GM18505 (cell line): ENCODE measurements around the gene XYLT1.

Experiments
- ATAC-seq: cut with Tn5 transposase; IDR thresholded peaks from one replicate; pipeline ENCODE4 v1.9.1; 2021; ENCODE audit not compliant: unreplicated experiment
- POLR2A ChIP-seq: IDR thresholded peaks from 4 replicates; pipeline ENCODE4 v1.6.1; 2011; ENCODE audit warnings: borderline replicate concordance; ENCODE audit not compliant: insufficient read depth, insufficient read length; ENCODE audit errors: extremely low read depth

Gene XYLT1

GRCh38 chr16:17063201-17064139 lies 407.3 kb downstream of the XYLT1 start:
- ATAC-seq, result no peak
- no peak for TF ChIP-seq POLR2A

DNA sequence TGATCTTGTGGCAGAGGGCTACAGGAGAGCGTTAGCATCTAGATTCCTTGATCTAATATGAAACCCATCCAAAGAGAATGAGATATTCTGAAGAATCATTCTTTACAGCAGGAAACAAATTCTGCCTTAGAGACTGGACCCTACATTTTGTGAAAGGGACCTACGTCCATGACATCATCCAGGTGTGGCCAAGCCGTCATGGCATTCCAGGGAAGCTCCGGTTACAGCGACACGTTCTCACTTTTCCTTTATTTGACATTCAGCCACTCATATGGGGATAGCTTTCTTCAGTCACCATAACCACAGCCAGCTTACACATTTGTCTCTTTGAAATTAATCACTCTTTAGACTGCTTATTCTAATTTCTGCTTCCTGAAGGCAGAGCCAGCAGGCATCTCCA lies 408.1 kb downstream of the XYLT1 start:
- ATAC-seq, result no peak
- TF ChIP-seq POLR2A, result no peak

DNA sequence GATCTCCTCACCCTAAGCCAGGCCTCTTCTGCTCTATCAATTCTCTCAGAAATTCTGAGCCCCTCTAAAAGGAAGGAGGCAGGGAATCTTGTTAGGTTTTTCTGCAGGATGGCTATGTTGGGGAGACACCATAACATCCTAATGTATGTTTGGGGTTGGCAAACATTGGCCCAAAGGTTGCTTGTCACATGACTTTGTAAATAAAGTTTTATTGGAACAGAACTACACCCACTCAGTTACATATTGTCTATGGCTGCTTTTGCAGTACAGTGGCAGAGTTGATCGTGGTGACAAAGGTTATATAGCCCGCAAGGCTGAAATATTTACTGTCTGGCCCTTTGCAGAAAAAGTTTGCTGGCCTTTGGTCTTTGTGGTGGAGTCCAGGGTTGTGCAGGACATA lies 409.4 kb downstream of the XYLT1 start:
- ATAC-seq, result no peak
- TF ChIP-seq POLR2A, result no peak

GRCh38 chr16:17058471-17058870 lies 412.3 kb downstream of the XYLT1 start:
- no peak for TF ChIP-seq POLR2A
- ATAC-seq, result no peak

DNA sequence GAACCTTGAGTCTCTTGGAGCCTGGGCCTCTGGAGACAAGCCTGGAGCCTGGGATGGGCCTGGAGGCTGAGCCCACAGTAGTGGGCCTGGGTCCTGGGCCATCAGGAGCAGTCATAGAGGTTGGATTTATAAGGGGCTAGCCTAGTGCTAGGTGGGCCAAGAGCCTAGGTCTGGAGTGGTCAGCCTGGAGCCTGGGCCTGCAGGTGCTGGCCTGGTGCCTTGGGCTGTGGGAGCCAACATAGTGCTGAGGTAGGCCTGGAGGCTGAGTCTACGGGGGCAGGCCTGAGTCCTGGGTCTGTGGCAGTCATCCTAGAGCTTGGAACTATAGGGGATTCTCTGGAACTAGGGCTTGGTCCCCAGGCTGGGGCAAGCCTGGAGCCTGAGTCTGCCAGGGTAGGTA lies 414.1 kb downstream of the XYLT1 start:
- TF ChIP-seq POLR2A, result no peak
- ATAC-seq, result no peak

DNA sequence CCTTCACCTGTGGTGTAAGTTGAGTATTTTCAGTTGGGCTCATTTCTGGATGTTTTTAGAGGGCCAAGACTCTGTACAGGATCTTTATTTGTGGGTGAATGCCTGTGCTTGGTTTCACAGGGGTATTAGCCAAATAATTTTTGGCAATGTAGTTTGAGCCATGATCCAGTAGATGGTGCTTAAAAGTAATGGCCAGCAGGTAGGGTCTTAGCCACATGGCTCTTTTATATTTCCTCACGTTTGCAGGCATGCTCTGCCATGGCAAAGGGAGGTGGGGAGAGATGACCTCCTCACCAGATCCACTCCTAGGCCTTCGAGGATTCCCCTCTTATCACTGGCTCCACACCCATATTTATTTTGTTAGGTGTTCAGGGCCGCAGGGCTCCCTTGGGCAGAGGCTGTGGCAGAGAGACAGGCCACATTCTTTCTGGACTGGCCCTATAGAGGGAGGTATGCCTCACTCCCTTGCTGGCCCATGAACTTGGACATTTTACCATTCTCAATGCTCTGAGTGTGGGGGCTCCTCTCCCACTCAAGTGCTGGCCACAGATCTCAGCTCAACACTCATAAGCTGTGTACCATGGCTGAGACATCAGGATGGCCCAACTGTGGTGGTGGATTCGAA lies 417.1 kb downstream of the XYLT1 start:
- no peak for TF ChIP-seq POLR2A

More for the DNA sequence above, 417.1 kb downstream of the XYLT1 start:
- no peak for ATAC-seq
